Progenitor cell of endocrine pancreas (in vitro differentiated cells): Measurements from ENCODE around the gene SERPINA9. TPM values are rescaled to one million over a fixed set of nuclear protein-coding genes. Genes with fewer than 3 reads are reported as not detected.
"Not testable (repeated sequence)": the region's sequence is repeated elsewhere in the genome, so short reads cannot be mapped to it uniquely, and the experiment has no call there.

ENCODE experiments used
- DNase-seq: peaks from one replicate; pipeline ENCODE4 v3.0.0; 2021; ENCODE audit warnings: low spot score; ENCODE audit not compliant: unreplicated experiment
- H3K27ac Mint-ChIP-seq: 2 replicates; pipeline ENCODE4 v1.8.0; 2021; ENCODE audit warnings: mild to moderate bottlenecking, moderate library complexity, mixed read lengths
- H3K27me3 Mint-ChIP-seq: 2 replicates; pipeline ENCODE4 v1.8.0; 2021; ENCODE audit warnings: mixed read lengths
- H3K36me3 Mint-ChIP-seq: 2 replicates; pipeline ENCODE4 v1.8.0; 2022; ENCODE audit warnings: mixed read lengths; ENCODE audit not compliant: insufficient read depth
- H3K4me1 Mint-ChIP-seq: 2 replicates; pipeline ENCODE4 v1.8.0; 2021; ENCODE audit warnings: low read depth, mixed read lengths
- H3K4me3 Mint-ChIP-seq: 2 replicates; pipeline ENCODE4 v1.8.0; 2021; ENCODE audit warnings: low read depth, mild to moderate bottlenecking, moderate library complexity, mixed read lengths
- H3K9me3 Mint-ChIP-seq: 2 replicates; pipeline ENCODE4 v1.8.0; 2021; ENCODE audit warnings: low read depth, mixed read lengths
- total RNA-seq: library from RNA; stranded (reverse); gene quantifications from 2 replicates; pipeline ENCODE4 v1.2.1, GENCODE V29; 2021
- TF ChIP-seq, protein P1 (sequence below): fragments of 200-600 bp; sonication (generic); IDR thresholded peaks from one replicate; pipeline ENCODE4 v1.5.0; 2021; ENCODE audit warnings: antibody characterized with exemption, mild to moderate bottlenecking; ENCODE audit not compliant: unreplicated experiment

Gene SERPINA9
- total RNA-seq, 1 donor from 2014 or later, result not detected

DNA sequence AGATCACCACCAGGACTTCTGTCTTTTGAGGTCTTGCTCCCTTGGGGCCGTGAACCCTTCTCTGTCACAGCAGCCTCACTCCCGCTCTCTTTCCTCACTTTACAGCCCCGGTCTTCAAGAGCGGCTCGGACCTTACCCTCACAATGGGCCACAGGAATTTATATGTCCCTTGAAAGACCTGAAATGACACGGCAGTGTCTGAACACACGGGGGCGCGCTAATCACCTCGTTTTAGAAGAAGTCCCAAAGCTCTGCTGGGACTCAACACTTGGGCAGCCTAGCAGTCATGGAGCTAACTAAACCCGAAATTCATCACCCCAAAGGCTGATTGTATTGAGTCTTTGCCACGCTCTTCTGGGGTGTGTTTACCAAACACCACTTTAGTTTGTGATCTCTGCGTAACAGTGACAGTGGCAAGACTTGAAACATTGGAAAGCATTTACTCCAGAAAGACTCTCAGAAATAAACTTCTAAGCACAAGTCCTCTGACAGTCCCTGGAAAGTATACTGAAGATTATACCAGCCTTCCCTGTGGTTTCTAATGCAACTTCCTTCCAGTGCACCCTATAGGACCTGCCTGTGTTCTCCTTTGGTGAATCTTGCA lies 52.4 kb downstream of the SERPINA9 start:
- TF ChIP-seq, protein P1, sequence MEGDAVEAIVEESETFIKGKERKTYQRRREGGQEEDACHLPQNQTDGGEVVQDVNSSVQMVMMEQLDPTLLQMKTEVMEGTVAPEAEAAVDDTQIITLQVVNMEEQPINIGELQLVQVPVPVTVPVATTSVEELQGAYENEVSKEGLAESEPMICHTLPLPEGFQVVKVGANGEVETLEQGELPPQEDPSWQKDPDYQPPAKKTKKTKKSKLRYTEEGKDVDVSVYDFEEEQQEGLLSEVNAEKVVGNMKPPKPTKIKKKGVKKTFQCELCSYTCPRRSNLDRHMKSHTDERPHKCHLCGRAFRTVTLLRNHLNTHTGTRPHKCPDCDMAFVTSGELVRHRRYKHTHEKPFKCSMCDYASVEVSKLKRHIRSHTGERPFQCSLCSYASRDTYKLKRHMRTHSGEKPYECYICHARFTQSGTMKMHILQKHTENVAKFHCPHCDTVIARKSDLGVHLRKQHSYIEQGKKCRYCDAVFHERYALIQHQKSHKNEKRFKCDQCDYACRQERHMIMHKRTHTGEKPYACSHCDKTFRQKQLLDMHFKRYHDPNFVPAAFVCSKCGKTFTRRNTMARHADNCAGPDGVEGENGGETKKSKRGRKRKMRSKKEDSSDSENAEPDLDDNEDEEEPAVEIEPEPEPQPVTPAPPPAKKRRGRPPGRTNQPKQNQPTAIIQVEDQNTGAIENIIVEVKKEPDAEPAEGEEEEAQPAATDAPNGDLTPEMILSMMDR, result peak; percentile 79
- DNase-seq, result peak; percentile 58
- H3K36me3 Mint-ChIP-seq, result no peaks in the 10 kb centered on the region
- no peak overlapping the region for H3K27ac Mint-ChIP-seq
- H3K4me3 Mint-ChIP-seq, result no peak overlapping the region
- H3K27me3 Mint-ChIP-seq, result peaks cover 3% of the 10 kb centered on the region
- peaks cover 7% of the 10 kb centered on the region for H3K9me3 Mint-ChIP-seq
- peaks cover 28% of the 10 kb centered on the region for H3K4me1 Mint-ChIP-seq

GRCh38 chr14:94421316-94421715 lies 54.7 kb downstream of the SERPINA9 start:
- H3K4me3 Mint-ChIP-seq, result no peak overlapping the region
- peaks cover 15% of the 10 kb centered on the region for H3K4me1 Mint-ChIP-seq
- H3K27me3 Mint-ChIP-seq, result peaks cover 3% of the 10 kb centered on the region
- H3K27ac Mint-ChIP-seq, result no peak overlapping the region
- H3K9me3 Mint-ChIP-seq, result peaks cover 8% of the 10 kb centered on the region
- TF ChIP-seq, protein P1, result no peak
- H3K36me3 Mint-ChIP-seq, result no peaks in the 10 kb centered on the region
- DNase-seq, result no peak

DNA sequence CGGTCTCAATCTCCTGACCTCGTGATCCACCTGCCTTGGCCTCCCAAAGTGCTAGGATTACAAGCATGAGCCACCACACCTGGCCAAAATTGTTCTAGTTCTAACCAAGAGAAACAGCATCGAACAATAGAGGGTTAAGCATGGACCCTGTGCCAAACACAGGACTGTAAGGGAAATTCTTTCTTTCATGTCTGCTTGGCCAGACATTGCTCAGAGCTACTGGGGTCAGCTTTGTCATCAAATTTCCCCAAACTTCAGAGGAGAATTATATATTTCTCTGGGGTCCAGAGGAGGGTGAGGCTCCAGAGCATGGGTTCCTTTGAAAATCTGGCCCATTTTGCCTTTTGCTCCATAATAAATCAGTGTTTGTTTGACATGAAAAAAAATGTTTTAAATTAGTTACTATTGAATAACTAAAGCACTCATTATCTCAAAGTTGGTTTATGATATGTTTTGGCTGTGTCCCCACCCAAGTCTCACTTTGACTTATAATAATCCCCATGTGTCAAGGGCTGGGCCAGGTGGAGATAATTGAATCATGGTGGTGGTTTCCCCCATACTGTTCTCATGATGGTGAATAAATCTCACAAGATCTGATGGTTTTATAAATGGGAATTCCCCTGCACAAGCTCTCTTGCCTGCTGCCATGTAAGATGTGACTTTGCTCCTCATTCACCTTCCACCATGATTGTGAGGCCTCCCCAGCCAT lies 58.3 kb downstream of the SERPINA9 start:
- H3K9me3 Mint-ChIP-seq, result peaks cover 12% of the 10 kb centered on the region
- not testable (repeated sequence) for H3K4me1 Mint-ChIP-seq, DNase-seq, H3K27me3 Mint-ChIP-seq, H3K36me3 Mint-ChIP-seq, H3K4me3 Mint-ChIP-seq, H3K27ac Mint-ChIP-seq

Other genes with a start within 250 kb of the SERPINA9 start
- 2.6 and 3.2 TPM in 2 replicates for gene SERPINA10, start 182.9 kb downstream of the SERPINA9 start, total RNA-seq
- 1.6 and 2.0 TPM in 2 replicates for gene SERPINA6, start 152.9 kb downstream of the SERPINA9 start, total RNA-seq
- gene SERPINA2, start 109.5 kb downstream of the SERPINA9 start, total RNA-seq, result not detected in 2 replicates
- gene SERPINA1, start 87.6 kb downstream of the SERPINA9 start, total RNA-seq, result 411 and 431 TPM in 2 replicates
- gene SERPINA11, start 23.4 kb downstream of the SERPINA9 start, total RNA-seq, result 0.47 and 0.89 TPM in 2 replicates
- not detected in 2 replicates for gene SERPINA12, start 33.3 kb upstream of the SERPINA9 start, total RNA-seq
- gene SERPINA4, start 85.2 kb upstream of the SERPINA9 start, total RNA-seq, result 5.9 and 7.3 TPM in 2 replicates
- 37.7 and 39.5 TPM in 2 replicates for gene SERPINA5, start 105.2 kb upstream of the SERPINA9 start, total RNA-seq
- 5.2 and 8.0 TPM in 2 replicates for gene SERPINA3, start 136.2 kb upstream of the SERPINA9 start, total RNA-seq